Thoracic aorta (tissue), 2 donors: ENCODE data around the gene ZNF3. TPM values are rescaled to one million over a fixed set of nuclear protein-coding genes. Genes with fewer than 3 reads are reported as not detected.

Experiments used
- ATAC-seq: fragments of 150-250 bp; one replicate; pipeline ENCODE4 v1.8.0; 2017; ENCODE audit warnings: low read depth; ENCODE audit not compliant: insufficient number of reproducible peaks, low FRiP score
- DNase-seq: peaks from one replicate; pipeline ENCODE4 v3.0.0-alpha.2; 2020; ENCODE audit warnings: low spot score
- H3K27ac ChIP-seq, 2 donors: fragments of 200-600 bp; sonication (generic); 1 replicate in 1 of 2; 2 replicates in 1 of 2; pipeline ENCODE4 v1.5.1; 2016; ENCODE audit warnings: mild to moderate bottlenecking in 2 of 2, moderate library complexity in 2 of 2
- H3K27me3 ChIP-seq: fragments of 200-600 bp; sonication (generic); replicated peaks from 2 replicates; pipeline ENCODE4 v1.6.0; 2016; ENCODE audit warnings: mild to moderate bottlenecking; ENCODE audit not compliant: insufficient read depth
- H3K36me3 ChIP-seq: fragments of 200-600 bp; sonication (generic); one replicate; pipeline ENCODE4 v1.5.1; 2016
- H3K4me1 ChIP-seq, 2 donors: fragments of 200-600 bp; sonication (generic); 1 replicate in 1 of 2; 2 replicates in 1 of 2; pipeline versions ENCODE4 v1.5.1 to v1.6.0; 2016; ENCODE audit warnings: low read depth in 2 of 2, mild to moderate bottlenecking in 1 of 2; ENCODE audit not compliant: control insufficient read depth in 1 of 2
- H3K4me3 ChIP-seq: fragments of 200-600 bp; sonication (generic); 2 replicates; pipeline ENCODE4 v1.5.1; 2016; ENCODE audit warnings: mild to moderate bottlenecking
- H3K9me3 ChIP-seq: fragments of 200-600 bp; sonication (generic); 2 replicates; pipeline ENCODE4 v1.5.1; 2016
- total RNA-seq, 2 donors: library from RNA; depleted of rRNA; stranded (reverse); fragments of >200 nt; gene quantifications; one replicate each; pipeline versions ENCODE4 v1.1.0 to v1.2.3, GENCODE V29; 2016
- TF ChIP-seq, protein P1 (sequence below): fragments of 200-600 bp; sonication (generic); IDR thresholded peaks from one replicate; pipeline ENCODE4 v1.5.1; 2019; ENCODE audit warnings: antibody characterized with exemption

Gene ZNF3
- total RNA-seq, 2 donors from 2014 or later, result 15.2 to 29.6 TPM

DNA sequence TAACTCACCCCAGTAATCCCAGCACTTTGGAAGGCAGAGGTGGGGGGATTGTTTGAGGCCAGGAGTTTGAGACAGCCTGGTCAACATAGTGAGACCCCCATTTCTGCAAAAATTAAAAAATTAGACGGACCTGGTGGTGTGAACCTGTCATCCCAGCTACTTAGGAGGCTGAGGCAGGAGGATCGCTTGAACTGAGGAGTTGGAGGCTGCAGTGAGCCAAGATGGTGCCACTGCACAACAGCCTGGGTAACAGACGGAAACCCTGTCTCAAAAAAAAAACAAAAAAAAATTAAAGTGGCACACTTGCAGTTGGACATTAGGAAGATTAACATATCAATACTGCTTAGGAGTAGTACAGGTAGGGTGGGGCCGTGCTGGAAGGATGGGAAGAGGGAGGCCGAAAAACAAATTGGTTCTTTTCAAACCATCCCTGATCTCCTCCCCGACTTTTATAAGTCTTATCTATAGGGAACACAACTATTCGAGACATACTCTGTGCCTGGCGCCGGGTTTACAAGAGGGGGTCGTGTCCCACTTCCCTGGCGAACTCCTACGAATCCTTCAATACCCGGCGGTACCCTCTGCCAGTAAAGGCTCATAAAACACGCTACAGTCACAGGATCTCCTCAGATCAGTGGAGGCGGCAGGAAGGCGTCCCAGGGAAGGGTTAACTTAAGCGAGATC lies 37.0 kb upstream of the ZNF3 start:
- Histone ChIP-seq H3K27me3 (no peaks in the 10 kb centered on the region), H3K4me3 (peak overlapping the region; percentile 84), H3K36me3 (peaks cover 5% of the 10 kb centered on the region), H3K27ac (peak overlapping the region; percentile 85 to 87), H3K4me1 (peaks cover 11 to 16% of the 10 kb centered on the region in 2 donors), H3K9me3 (no peaks in the 10 kb centered on the region)
- DNase-seq, result no peak
- TF ChIP-seq, protein P1, sequence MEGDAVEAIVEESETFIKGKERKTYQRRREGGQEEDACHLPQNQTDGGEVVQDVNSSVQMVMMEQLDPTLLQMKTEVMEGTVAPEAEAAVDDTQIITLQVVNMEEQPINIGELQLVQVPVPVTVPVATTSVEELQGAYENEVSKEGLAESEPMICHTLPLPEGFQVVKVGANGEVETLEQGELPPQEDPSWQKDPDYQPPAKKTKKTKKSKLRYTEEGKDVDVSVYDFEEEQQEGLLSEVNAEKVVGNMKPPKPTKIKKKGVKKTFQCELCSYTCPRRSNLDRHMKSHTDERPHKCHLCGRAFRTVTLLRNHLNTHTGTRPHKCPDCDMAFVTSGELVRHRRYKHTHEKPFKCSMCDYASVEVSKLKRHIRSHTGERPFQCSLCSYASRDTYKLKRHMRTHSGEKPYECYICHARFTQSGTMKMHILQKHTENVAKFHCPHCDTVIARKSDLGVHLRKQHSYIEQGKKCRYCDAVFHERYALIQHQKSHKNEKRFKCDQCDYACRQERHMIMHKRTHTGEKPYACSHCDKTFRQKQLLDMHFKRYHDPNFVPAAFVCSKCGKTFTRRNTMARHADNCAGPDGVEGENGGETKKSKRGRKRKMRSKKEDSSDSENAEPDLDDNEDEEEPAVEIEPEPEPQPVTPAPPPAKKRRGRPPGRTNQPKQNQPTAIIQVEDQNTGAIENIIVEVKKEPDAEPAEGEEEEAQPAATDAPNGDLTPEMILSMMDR, result no peak
- ATAC-seq, result no peak

DNA sequence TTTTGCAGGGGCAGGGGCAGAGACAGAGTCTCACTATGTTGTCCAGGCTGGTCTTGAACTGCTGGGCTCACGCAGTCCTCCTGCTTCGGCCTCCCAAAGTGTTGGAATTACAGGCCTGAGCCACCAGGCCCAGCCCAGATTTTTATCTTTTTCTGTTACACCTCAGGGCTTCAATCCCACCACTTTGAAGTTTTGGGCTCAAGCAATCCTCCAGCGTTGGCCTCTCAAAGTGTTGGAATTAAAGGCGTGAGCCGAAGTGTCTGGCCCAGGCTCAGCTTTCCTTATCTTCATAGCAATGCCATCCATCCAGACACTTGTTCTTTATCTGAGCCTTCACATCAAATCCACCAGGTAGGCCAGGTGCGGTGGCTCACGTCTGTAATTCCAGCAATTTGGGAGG lies 33.5 kb upstream of the ZNF3 start:
- Histone ChIP-seq H3K4me1 (peaks cover 4 to 8% of the 10 kb centered on the region in 2 donors), H3K4me3 (no peak overlapping the region), H3K9me3 (no peaks in the 10 kb centered on the region), H3K36me3 (peaks cover 30% of the 10 kb centered on the region), H3K27ac (no peak overlapping the region), H3K27me3 (no peaks in the 10 kb centered on the region)
- DNase-seq, result no peak
- no peak for ATAC-seq
- TF ChIP-seq, protein P1, result no peak

DNA sequence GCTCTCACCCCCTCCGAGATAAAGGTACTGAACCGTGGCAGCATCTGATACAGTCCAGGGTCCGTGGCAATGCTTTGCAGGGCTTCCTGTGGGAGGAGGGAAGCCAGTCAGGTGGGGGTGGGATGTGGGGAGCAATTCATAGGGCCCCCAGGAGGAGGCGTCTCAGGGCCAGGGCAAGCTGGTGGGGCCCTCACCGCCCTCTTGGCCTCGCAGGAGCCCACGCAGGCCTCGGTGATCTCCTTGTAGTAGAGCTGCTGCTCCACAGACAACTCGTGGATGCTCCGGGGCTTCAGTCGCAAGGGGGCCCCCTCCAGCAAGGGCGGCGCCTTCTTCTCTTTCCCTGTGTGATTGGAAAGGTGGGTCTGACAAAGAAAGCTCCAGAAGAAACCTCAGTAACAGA lies 30.4 kb upstream of the ZNF3 start:
- TF ChIP-seq, protein P1, result no peak
- ATAC-seq (peak; percentile 37), DNase-seq (no peak)
- Histone ChIP-seq H3K36me3 (peaks cover 53% of the 10 kb centered on the region), H3K4me1 (no peaks in the 10 kb centered on the region), H3K27me3 (no peaks in the 10 kb centered on the region), H3K9me3 (no peaks in the 10 kb centered on the region), H3K4me3 (no peak overlapping the region), H3K27ac (no peak overlapping the region)

DNA sequence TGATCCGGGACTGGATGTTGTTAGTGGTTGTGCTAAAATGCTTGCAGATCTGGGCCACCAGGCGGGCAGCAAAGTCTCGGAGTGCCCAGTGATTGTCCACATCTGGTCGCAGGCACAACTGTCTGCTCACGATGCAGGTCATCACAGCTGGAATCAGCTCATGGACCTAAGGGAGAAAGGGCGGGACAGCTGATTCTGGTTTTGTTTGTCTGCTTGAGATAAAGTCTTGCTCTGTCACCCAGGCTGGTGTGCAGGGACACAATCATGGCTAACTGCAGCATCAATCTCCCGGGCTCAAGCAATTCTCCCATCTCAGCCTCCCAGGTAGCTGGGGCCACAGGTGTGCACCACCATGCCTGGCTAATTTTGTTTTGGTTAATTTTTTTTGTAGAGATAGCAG lies 29.6 kb upstream of the ZNF3 start:
- H3K9me3 ChIP-seq, result no peaks in the 10 kb centered on the region
- TF ChIP-seq, protein P1, result no peak

DNA sequence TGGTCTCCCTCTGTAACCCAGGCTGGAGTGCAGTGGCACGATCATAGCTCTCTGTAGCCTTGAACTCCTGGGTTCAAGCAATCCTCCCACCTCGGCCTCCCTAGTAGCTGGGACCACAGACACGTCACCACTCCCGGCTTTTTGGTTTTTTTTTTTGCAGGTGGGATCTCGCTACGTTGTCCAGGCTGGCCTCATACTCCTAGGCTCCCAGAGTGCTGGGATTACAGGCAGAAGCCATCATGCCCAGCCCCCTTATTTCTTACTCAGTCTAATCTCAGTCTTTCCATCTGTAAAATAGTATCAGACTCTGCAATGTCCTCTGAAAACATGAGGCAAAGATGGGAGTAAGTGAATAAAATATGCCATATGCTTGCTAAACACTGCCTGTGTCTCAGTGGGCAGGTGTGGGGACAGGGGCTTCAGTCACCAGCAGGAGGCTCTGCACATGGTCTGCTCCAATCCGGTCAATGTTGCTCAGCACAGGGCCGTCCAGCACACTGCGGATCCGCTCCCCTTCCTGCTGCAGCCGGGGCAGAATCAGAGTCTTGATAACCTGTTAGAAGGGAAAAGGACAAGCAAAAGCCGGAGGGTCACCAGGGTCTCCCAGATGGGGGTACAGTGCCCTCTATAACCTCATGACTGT lies 28.1 kb upstream of the ZNF3 start:
- H3K36me3 ChIP-seq, result peaks cover 65% of the 10 kb centered on the region
- no peak for DNase-seq
- no peaks in the 10 kb centered on the region for H3K4me1 ChIP-seq
- H3K9me3 ChIP-seq, result no peaks in the 10 kb centered on the region
- no peak overlapping the region for H3K4me3 ChIP-seq
- no peak overlapping the region for H3K27ac ChIP-seq
- no peak for ATAC-seq
- H3K27me3 ChIP-seq, result no peaks in the 10 kb centered on the region
- TF ChIP-seq, protein P1, result no peak

More for the DNA sequence above, 29.6 kb upstream of the ZNF3 start:
- H3K4me3 ChIP-seq, result no peak overlapping the region
- DNase-seq (no peak), ATAC-seq (no peak)
- no peaks in the 10 kb centered on the region for H3K4me1 ChIP-seq
- H3K36me3 ChIP-seq, result peaks cover 58% of the 10 kb centered on the region
- H3K27me3 ChIP-seq, result no peaks in the 10 kb centered on the region
- H3K27ac ChIP-seq, result no peak overlapping the region
